Dendritic cell treated with granulocyte-macrophage colony-stimulating factor and Interleukin-4, amounts not matched to agents 40 ng/mL and 50 ng/mL, for 4 days (primary cell): ENCODE measurements around the gene CISH.

ENCODE experiments used
- H3K27ac Mint-ChIP-seq: one replicate; pipeline ENCODE4 v1.8.0; 2022; ENCODE audit warnings: mild to moderate bottlenecking, mixed read lengths
- H3K27me3 Mint-ChIP-seq: one replicate; pipeline ENCODE4 v1.8.0; 2022; ENCODE audit warnings: mild to moderate bottlenecking, mixed read lengths
- H3K36me3 Mint-ChIP-seq: one replicate; pipeline ENCODE4 v1.8.0; 2022; ENCODE audit warnings: low read depth, mixed read lengths
- H3K4me1 Mint-ChIP-seq: one replicate; pipeline ENCODE4 v1.8.0; 2022; ENCODE audit warnings: low read depth, mixed read lengths
- H3K4me3 Mint-ChIP-seq: one replicate; pipeline ENCODE4 v1.8.0; 2022; ENCODE audit warnings: mild to moderate bottlenecking, moderate library complexity, mixed read lengths
- H3K9me3 Mint-ChIP-seq: one replicate; pipeline ENCODE4 v1.8.0; 2022; ENCODE audit warnings: mixed read lengths
- intact Hi-C: fragments of 100-400 bp; cut with micrococcal nuclease; formaldehyde crosslinking; loops from one replicate; pipeline ENCODE4 v1.15.0; 2022

CISH gene

DNA sequence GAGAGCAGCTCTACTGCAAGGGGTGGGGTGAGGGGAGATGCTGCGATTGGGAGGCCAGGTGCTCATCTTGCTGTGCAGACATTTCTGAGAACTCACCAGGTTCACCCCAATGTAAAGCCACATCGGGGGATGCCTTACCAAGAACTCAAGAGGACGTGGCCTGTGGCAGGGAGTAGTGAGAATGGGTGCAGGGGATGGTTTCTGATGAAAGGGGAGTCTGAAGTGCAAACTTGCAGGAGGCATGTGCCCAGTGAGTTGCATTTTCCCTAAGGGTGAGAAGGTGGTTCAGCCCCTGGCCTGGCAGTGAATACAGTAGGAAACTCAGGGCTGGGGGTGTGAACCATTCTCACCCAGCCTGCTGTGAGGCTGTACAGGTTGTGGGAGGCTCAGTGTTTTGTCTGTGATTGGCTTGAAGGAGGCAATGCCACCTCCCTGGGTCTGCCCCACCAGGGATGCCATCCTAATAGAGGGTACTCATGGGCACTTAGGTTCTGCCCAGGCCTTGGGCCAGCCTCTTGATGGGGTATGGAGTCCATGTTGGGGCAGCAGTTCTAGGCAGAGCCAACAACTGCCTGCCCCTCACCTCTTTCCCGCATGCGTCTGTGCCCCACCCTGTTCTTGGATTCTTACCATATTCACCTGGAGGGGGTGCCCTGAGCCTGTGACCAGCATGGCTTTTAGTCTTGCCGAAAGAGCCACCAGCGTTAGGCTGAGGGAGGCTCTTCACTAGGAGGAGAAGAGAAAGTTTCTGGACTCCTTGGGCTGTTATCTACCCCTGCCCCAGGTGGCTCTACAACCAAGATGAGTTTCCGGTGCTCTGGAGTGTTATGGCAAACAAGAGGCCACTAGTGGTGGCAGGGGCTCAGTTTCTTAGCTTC lies 37.8 kb downstream of the CISH start:
- Mint-ChIP-seq H3K4me3 (no peak overlapping the region), H3K9me3 (no peaks in the 10 kb centered on the region), H3K4me1 (peaks cover 88% of the 10 kb centered on the region)

GRCh38 chr3:50572801-50573371 lies 38.7 kb downstream of the CISH start:
- H3K36me3 Mint-ChIP-seq: peaks cover 76% of the 10 kb centered on the region

More for the DNA sequence above, 37.8 kb downstream of the CISH start:
- Mint-ChIP-seq H3K36me3 (peaks cover 83% of the 10 kb centered on the region), H3K27me3 (no peaks in the 10 kb centered on the region), H3K27ac (peak overlapping the region; percentile 97)
- intact Hi-C loops: loop anchor here (2.0 to 5.0 kb wide), 2 partner anchors 17 to 808 kb away; no protein-coding TSS in a partner anchor

DNA sequence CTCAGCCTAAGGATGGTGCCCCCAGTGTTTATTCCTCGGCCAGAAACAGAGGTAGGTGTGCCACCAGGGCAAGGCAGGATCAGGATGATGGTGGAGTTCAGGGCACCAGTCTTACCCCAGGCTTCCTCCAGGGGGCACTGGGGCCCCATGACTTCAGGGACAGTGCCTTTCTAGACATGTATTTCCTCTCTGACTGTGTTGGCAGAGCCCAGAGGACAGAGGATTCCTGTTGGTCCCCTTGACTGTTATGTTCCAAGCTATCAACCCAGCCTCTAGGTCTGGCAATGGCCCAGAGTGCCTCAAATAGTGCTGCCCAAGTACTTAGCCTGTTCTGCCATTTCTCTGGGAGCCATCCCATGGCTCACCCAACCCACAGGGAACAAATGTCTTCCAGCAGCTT lies 39.4 kb downstream of the CISH start:
- Mint-ChIP-seq H3K36me3 (peaks cover 72% of the 10 kb centered on the region), H3K9me3 (no peaks in the 10 kb centered on the region), H3K27me3 (no peaks in the 10 kb centered on the region), H3K4me3 (peak overlapping the region; percentile 26), H3K4me1 (peaks cover 80% of the 10 kb centered on the region), H3K27ac (peak overlapping the region; percentile 97)
- intact Hi-C loops: loop anchor here (1.0 to 5.0 kb wide), 3 partner anchors 19 to 810 kb away; no protein-coding TSS in a partner anchor

More at GRCh38 chr3:50572801-50573371, 38.7 kb downstream of the CISH start:
- H3K4me1 Mint-ChIP-seq: peaks cover 83% of the 10 kb centered on the region
- no peaks in the 10 kb centered on the region for H3K27me3 Mint-ChIP-seq
- H3K4me3 Mint-ChIP-seq: no peak overlapping the region
- peak overlapping the region; percentile 97 for H3K27ac Mint-ChIP-seq
- intact Hi-C loops: loop anchor here (1.0 to 5.0 kb wide), 3 partner anchors 18 to 809 kb away; no protein-coding TSS in a partner anchor
- H3K9me3 Mint-ChIP-seq: no peaks in the 10 kb centered on the region

GRCh38 chr3:50571486-50571885 lies 40.1 kb downstream of the CISH start:
- H3K27me3 Mint-ChIP-seq: peaks cover under 1% of the 10 kb centered on the region
- peak overlapping the region; percentile 97 for H3K27ac Mint-ChIP-seq
- H3K4me3 Mint-ChIP-seq: peak overlapping the region; percentile 26
- H3K36me3 Mint-ChIP-seq: peaks cover 66% of the 10 kb centered on the region
- H3K4me1 Mint-ChIP-seq: peaks cover 80% of the 10 kb centered on the region
- intact Hi-C loops: loop anchor here (5.0 kb wide), 1 partner anchor 811 kb away; no protein-coding TSS in a partner anchor
- H3K9me3 Mint-ChIP-seq: no peaks in the 10 kb centered on the region

- peaks cover 5% of the 10 kb centered on the region for H3K27me3 Mint-ChIP-seq
- H3K36me3 Mint-ChIP-seq: peaks cover 58% of the 10 kb centered on the region
- peak overlapping the region; percentile 97 for H3K27ac Mint-ChIP-seq
- H3K4me1 Mint-ChIP-seq: peaks cover 79% of the 10 kb centered on the region
- intact Hi-C loops: loop anchor here (5.0 kb wide), 1 partner anchor 812 kb away; no protein-coding TSS in a partner anchor
- H3K9me3 Mint-ChIP-seq: no peaks in the 10 kb centered on the region
- peak overlapping the region; percentile 94 for H3K4me3 Mint-ChIP-seq
Measured at GRCh38 chr3:50570508-50571279, 40.9 kb downstream of the CISH start.

GRCh38 chr3:50568947-50569749 lies 42.4 kb downstream of the CISH start, which contains the start of gene HEMK1:
Gene HEMK1, plus strand, starts transcription at chr3:50569522. Its CDS starts 1,583 bp downstream, at chr3:50571105.
- intact Hi-C loops: no loop called here
- H3K4me1 Mint-ChIP-seq: peaks cover 73% of the 10 kb centered on the region
- peaks cover 5% of the 10 kb centered on the region for H3K27me3 Mint-ChIP-seq
- H3K9me3 Mint-ChIP-seq: no peaks in the 10 kb centered on the region
- H3K36me3 Mint-ChIP-seq: peaks cover 54% of the 10 kb centered on the region
- H3K27ac Mint-ChIP-seq: peak within 1 kb of the TSS; percentile 97
- peak within 1 kb of the TSS; percentile 94 for H3K4me3 Mint-ChIP-seq

DNA sequence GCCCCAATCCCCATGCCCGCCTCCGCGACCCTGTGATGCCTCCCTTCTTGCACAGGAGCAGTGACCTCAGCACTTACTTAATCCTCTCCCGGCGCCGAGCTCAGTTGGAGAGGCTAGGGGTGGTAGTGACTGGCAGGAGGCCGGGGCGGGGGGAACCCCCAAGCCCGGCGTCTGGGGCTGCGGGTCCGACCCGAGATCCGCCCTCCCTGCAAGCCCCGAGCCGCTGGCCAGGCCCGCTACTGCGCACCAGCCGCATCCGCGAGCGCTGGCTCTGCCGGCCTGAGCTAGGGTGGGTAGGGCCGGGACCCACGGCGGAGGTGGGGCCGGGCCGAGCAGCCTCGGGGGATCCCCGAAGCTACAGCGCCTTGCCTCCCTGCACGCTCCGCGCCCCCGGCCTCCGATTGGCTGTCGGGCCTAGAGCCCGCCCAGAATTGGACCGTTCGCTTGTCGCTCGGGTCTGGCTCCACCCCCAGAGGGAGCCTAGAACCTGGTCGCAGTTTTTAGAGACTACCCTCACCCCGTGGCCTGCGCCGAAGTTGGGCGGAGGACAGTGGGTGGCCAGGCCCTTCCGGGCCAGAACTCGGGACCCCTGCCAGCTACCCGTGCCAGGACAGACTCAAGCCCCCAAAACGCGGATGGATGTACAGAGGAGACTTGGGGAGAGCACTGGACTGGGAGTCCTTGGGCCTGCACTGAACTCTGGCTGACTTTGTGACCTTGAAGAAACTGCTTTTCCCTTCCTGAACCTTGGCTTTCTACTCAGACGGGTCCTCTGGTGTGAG lies 44.0 kb downstream of the CISH start, which contains the start of gene C3orf18:
TSS of gene C3orf18 (minus strand) at position 362 of the 782 bp plus-strand sequence. CDS start 2,048 bp downstream, outside the sequence.
- peak within 1 kb of the TSS; percentile 94 for H3K4me3 Mint-ChIP-seq
- H3K27me3 Mint-ChIP-seq: peaks cover 5% of the 10 kb centered on the region
- intact Hi-C loops: no loop called here
- no peaks in the 10 kb centered on the region for H3K9me3 Mint-ChIP-seq
- H3K36me3 Mint-ChIP-seq: peaks cover 41% of the 10 kb centered on the region
- peaks cover 71% of the 10 kb centered on the region for H3K4me1 Mint-ChIP-seq
- H3K27ac Mint-ChIP-seq: peak within 1 kb of the TSS; percentile 97

DNA sequence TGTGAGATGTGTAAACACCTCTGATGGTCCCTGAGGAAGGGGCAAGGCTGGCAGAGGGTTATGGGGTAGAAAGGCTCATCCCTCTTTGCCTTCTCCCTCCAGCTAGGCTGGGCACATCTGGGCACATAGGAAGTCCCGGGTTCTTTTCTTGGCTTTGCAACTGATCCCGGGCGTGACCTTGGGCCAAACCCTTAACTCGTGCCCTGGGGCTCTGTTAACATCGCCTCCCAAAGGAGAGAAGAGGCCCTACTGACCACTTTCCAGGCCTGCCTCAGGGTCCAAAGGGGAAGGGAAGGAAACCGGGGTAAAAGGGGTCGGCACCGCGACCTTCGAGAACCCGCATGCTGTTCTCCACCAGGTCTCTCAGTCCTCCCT lies 44.6 kb downstream of the CISH start:
- peaks cover 41% of the 10 kb centered on the region for H3K36me3 Mint-ChIP-seq
- peaks cover 65% of the 10 kb centered on the region for H3K4me1 Mint-ChIP-seq

DNA sequence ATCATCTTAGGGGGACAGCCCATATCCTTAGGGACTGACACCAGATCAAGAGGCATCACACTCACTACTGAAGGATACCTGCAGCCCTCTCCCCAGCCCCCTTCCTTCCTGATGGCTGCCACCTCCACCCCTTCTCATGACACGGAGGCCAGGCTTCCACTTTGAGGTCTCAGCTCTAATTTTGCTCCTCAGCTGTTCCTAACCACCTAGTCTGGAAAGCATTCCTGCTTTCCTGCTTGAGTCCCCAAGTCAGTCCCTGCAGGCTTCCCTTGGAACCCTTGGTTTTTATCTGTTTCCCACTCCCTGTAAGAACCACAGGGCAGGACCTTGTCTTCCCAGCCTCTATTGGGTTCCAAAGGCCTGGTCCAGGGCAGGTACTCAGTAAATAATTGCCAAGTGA lies 47.3 kb downstream of the CISH start:
- H3K36me3 Mint-ChIP-seq: peaks cover 37% of the 10 kb centered on the region
- H3K4me1 Mint-ChIP-seq: peaks cover 45% of the 10 kb centered on the region
- H3K27me3 Mint-ChIP-seq: peaks cover 5% of the 10 kb centered on the region
- no peaks in the 10 kb centered on the region for H3K9me3 Mint-ChIP-seq
- intact Hi-C loops: no loop called here
- no peak overlapping the region for H3K4me3 Mint-ChIP-seq
- no peak overlapping the region for H3K27ac Mint-ChIP-seq

More for the DNA sequence above, 44.6 kb downstream of the CISH start:
- intact Hi-C loops: no loop called here
- Mint-ChIP-seq H3K9me3 (no peaks in the 10 kb centered on the region), H3K27ac (peak overlapping the region; percentile 97), H3K4me3 (peak overlapping the region; percentile 94), H3K27me3 (peaks cover 5% of the 10 kb centered on the region)

DNA sequence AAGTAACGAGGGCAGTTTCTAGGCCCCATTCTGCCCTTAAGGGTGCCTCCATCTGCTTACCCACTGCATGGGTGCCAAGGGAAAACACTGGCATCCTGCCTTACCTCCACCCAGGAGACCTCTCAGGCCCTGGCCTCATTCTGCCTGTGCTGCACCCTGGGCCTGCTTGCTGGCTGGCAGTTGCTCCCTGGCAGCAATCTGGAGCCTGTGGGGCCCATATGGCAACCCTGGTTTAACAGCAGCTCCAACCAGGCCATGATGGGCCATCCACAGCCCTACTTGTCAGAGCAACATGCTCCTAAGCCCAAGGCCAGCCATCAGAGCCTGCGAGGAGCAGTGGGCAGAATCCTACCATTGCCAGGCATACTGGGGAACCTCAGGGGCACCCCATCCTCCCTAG lies 47.7 kb downstream of the CISH start:
- Mint-ChIP-seq H3K4me3 (no peak overlapping the region), H3K4me1 (peaks cover 45% of the 10 kb centered on the region), H3K27me3 (peaks cover 5% of the 10 kb centered on the region), H3K27ac (no peak overlapping the region), H3K36me3 (peaks cover 39% of the 10 kb centered on the region), H3K9me3 (no peaks in the 10 kb centered on the region)
- intact Hi-C loops: no loop called here

GRCh38 chr3:50562861-50563260 lies 48.7 kb downstream of the CISH start:
- H3K4me1 Mint-ChIP-seq: peaks cover 41% of the 10 kb centered on the region
- peaks cover 37% of the 10 kb centered on the region for H3K36me3 Mint-ChIP-seq
- H3K4me3 Mint-ChIP-seq: no peak overlapping the region
- peak overlapping the region; percentile 45 for H3K27ac Mint-ChIP-seq
- intact Hi-C loops: no loop called here
- peaks cover 5% of the 10 kb centered on the region for H3K27me3 Mint-ChIP-seq
- no peaks in the 10 kb centered on the region for H3K9me3 Mint-ChIP-seq

GRCh38 chr3:50559702-50560101 lies 51.9 kb downstream of the CISH start:
- intact Hi-C loops: no loop called here
- H3K27ac Mint-ChIP-seq: no peak overlapping the region
- peaks cover 17% of the 10 kb centered on the region for H3K4me1 Mint-ChIP-seq
- H3K36me3 Mint-ChIP-seq: peaks cover 27% of the 10 kb centered on the region
- H3K4me3 Mint-ChIP-seq: no peak overlapping the region
- H3K27me3 Mint-ChIP-seq: peaks cover 11% of the 10 kb centered on the region
- no peaks in the 10 kb centered on the region for H3K9me3 Mint-ChIP-seq
